SU-DHL-6 (cell line): ENCODE data around the gene PAPOLB.

Source experiments
- EZH2phosphoT487 ChIP-seq: fragments of 200-600 bp; sonication (generic), shearing (Covaris generic); conservative IDR thresholded peaks from 2 replicates; pipeline ENCODE4 v1.6.1; 2018; ENCODE audit warnings: mild to moderate bottlenecking, antibody characterized with exemption, low read length, moderate library complexity, mixed read lengths
- TF ChIP-seq, protein P1 (sequence below): fragments of 200-600 bp; sonication (generic); IDR thresholded peaks from one replicate; pipeline ENCODE4 v1.5.1; 2017; ENCODE audit warnings: antibody characterized with exemption, mild to moderate bottlenecking, low read length, moderate library complexity; ENCODE audit not compliant: insufficient read depth, poor library complexity, severe bottlenecking

DNA sequence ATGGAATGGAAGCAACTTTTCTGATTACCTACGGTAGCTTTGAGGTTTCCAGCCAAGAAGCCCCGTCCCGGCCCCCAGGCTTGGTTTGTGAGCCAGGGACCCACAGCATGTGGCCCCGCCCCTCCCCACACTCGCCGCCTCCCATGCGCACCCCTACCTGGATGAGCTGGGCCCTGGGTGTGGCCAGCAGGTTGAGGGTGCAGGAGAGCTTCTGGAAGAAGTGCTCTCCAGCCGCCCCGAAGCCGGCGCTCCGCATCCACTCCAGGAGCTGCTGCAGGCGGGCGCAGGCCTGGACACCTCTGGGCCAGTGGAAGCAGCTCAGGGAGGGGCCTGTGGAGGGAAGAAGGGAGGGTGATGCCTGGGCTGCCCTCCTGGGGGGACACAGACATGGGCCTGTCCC lies 46.7 kb downstream of the PAPOLB start:
- TF ChIP-seq, protein P1, sequence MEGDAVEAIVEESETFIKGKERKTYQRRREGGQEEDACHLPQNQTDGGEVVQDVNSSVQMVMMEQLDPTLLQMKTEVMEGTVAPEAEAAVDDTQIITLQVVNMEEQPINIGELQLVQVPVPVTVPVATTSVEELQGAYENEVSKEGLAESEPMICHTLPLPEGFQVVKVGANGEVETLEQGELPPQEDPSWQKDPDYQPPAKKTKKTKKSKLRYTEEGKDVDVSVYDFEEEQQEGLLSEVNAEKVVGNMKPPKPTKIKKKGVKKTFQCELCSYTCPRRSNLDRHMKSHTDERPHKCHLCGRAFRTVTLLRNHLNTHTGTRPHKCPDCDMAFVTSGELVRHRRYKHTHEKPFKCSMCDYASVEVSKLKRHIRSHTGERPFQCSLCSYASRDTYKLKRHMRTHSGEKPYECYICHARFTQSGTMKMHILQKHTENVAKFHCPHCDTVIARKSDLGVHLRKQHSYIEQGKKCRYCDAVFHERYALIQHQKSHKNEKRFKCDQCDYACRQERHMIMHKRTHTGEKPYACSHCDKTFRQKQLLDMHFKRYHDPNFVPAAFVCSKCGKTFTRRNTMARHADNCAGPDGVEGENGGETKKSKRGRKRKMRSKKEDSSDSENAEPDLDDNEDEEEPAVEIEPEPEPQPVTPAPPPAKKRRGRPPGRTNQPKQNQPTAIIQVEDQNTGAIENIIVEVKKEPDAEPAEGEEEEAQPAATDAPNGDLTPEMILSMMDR: no peak
- TF ChIP-seq EZH2phosphoT487: no peak
